GM19397 (cell line): ENCODE measurements around the gene PRAME.
"Not testable (repeated sequence)": the region's sequence is repeated elsewhere in the genome, so short reads cannot be mapped to it uniquely, and the experiment has no call there.

Experiments used
- ATAC-seq: cut with Tn5 transposase; IDR thresholded peaks from one replicate; pipeline ENCODE4 v1.9.1; 2021; ENCODE audit warnings: mild to moderate bottlenecking, moderate library complexity; ENCODE audit not compliant: unreplicated experiment

The PRAME gene

DNA sequence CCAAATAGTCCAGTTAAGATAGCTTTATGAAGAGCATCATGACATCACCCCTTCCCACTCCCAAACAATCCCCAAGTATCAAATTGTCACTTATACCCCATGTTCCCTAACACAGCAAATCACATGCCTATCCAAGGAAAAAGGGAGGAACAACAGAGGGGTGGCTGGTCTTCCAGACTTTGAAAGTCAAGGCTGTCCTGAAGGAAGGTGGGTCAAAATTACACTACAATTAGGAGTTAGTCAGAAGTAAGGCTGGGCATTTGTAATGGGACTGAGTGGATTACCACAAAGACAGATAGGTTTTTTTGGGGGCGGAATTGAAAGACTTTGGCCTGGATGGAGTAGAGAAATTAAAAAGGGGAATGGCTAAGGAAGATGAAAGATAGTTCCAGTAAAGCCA lies 5.9 kb downstream of the PRAME start:
- ATAC-seq: no peak

DNA sequence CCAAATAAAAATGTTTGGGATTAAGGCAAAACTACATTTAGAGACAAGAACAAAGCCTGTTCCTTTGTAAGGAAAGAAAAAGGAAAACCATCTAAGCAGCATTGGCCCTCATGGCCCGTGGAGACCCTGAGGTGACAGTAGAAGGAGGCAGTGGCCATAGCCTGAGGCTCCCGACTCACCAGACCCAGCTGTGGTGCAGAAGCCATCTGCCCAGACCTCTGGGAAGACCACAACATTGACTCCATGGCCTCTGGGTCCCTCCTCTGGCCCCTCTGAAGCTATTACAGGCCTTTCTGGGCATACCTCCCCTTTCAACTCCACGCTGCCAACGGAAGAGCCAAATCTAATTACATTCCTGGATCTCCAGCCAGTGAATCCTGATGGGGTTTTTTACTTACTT lies 6.4 kb downstream of the PRAME start:
- ATAC-seq: no peak

DNA sequence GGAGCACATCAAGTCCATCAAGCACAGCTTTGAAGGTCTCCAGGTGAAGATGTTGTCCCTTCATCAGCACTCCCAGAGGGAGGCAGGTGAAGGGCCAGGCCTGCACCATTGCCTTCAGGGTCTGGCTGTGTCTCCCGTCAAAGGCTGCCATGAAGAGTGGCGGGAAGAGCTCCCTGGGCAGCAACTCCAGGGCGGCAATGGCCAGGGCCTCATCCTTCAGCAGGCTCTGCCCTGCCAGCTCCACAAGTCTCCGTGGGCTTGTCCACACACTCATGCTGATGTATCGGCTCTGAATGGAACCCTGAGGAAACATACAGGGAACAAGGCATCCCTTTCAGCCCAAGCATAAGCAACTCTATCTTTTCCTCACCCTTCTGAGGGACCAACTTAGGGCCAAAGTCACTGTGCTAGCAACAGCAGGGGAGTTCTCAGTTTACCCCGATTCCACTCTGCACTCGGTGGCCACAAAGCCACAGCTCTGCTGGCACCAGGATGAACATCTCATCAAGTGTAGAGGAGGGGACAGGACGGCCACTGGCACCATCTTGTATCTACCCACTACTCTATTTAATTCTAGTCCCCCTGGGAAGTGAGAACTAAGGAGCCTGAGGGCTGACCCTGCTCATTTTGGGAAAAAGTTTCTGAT lies 8.2 kb downstream of the PRAME start:
- no peak for ATAC-seq

GRCh38 chr22:22548910-22549309 lies 10.2 kb downstream of the PRAME start:
- ATAC-seq: no peak

GRCh38 chr22:22548317-22548716 lies 10.7 kb downstream of the PRAME start:
- ATAC-seq: no peak

- no peak for ATAC-seq
Observed at GRCh38 chr22:22547692-22548300, 11.3 kb downstream of the PRAME start.

DNA sequence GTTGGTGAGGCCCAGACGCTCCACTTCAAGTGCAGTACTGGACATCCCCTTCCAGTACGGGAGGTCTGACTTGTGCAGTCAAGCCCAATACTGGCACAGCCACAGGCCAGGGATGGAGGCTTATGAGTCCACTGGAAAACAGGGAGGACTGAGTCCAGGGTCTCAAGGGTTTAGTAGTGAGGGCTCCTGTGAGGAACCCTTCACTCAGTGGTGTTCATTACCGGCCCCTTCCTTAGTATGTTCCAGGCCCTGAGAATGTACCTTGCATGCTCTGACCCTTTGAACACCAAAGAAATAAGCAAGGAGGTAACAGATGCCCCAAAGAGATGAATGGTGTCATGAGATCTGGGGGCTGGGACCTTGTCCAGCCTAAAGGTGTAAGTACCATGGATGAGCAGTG lies 11.8 kb downstream of the PRAME start:
- ATAC-seq: no peak

DNA sequence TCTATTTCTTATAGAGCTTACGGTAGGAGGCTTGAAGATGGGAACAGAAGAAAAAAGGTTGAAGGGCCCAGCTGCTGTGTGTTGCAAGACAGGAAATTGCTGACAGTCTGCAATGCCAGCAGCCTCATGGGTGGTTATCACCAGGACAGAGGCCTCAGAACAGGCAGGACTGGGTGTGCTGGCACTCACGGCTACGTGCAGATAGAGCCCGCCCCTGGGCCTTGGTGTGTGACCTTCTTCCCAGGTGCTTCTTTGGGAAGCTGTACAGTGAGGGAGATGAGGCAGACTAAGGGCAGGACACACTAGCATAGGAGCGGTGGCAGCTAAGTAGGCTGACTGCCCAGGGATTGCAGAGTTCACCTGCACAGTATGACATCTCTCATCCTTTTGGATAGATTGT lies 12.6 kb downstream of the PRAME start:
- ATAC-seq: no peak

- ATAC-seq: no peak
Observed at GRCh38 chr22:22545084-22545483, 14.0 kb downstream of the PRAME start.

GRCh38 chr22:22538226-22538989 lies 20.7 kb downstream of the PRAME start:
- ATAC-seq: no peak

DNA sequence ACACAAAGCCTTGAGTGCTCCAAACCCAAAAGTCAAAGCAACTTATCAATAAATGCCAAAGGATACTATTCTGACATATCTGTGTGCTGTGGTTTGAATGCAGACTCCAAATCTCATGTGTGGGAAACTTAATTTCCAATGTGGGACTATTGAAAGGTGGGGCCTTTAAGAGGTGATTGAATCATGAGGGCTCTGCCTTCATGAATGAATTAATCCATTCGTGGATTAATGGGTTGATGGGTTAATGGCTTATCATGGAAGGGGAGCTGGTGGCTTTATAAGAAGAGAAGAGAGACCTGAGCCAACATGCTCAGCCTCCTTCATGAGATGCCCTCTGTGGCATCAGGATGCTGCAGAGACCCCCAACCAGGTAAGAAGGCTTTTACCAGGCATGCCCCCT lies 22.1 kb downstream of the PRAME start:
- no peak for ATAC-seq

GRCh38 chr22:22536515-22536914 lies 22.6 kb downstream of the PRAME start:
- ATAC-seq: no peak

DNA sequence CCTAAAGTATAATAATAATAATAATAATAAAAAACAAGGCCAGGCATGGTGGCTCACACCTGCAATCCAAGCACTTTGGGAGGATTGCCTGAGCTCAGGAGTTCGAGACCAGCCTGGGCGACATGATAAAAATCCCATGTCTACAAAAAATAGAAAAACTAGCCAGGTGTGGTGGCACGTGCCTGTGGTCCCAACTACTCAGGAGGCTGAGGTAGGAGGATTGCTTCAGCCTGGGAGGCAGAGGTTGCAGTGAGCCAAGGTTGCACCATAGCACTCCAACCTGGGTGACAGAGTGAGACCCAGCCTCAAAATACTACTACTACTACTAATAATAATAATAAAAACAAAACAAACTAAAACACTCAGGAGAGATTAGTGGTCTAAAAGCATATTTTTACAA lies 23.4 kb downstream of the PRAME start:
- ATAC-seq: no peak

- ATAC-seq: no peak
Observed at GRCh38 chr22:22534604-22535415, 24.3 kb downstream of the PRAME start.

DNA sequence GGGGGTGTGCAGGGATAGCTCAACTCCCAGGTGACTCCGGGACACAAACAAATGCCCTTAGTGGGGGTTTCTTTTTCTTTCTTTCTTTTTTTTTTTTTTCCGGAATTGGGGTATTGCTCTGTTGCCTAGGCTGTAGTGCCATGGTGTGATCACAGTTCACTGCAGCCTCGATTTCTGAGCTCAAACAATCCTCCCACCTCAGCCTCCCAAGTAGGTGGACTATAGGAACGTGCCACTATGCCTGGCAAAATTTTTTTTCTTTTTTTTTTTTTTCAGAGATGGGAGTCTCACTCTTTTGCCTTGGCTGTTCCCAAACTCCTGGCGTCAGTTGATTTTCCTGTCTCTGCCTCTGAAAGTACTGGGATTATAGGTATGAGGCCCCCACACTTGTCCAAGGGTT lies 25.2 kb downstream of the PRAME start:
- ATAC-seq: no peak

GRCh38 chr22:22533417-22533816 lies 25.6 kb downstream of the PRAME start:
- no peak for ATAC-seq

- not testable (repeated sequence) for ATAC-seq
Observed at GRCh38 chr22:22532547-22533071, 26.5 kb downstream of the PRAME start.

- ATAC-seq: no peak
Observed at GRCh38 chr22:22531770-22532546, 27.1 kb downstream of the PRAME start.

DNA sequence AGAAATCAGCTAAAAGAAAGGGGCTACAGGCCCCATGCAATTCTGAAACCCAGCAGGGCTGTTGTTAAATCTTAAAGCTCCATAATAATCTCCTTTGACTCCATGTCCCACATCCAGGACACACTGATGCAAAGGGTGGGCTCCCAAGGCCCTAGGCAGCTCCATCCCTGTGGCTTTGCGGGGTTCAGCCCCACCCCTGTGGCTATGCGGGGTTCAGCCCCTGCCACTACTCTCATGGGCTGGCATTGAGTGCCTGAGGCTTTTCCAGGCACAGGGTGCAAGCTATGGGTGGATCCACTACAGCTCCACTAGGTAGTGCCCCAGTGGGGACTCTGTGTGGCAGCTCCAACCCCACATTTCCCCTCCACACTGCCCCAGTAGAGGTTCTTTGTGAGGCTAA lies 30.3 kb downstream of the PRAME start:
- no peak for ATAC-seq

DNA sequence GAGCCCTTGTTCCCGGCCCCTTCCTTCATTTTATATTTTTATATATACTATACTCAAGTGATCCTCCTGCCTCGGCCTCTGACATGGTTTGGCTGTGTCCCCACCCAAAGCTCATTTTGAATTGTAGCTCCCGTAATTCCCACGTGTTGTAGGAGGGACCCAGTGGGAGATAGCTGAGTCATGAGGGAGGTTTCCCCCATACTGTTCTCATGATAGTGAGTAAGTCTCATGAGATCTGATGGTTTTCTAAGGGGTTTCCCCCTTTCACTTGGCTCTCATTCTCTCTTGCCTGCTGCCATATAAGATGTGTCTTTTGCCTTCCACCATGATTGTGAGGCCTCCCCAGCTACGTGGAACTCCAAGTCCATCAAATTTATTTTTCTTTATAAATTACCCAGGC lies 31.8 kb downstream of the PRAME start:
- no peak for ATAC-seq
